ENCODE data around the gene TMA7B.

- TF ChIP-seq CTCF (IDR thresholded peaks at IDR 0.05; ENCODE audit: low read depth, low read length) (no peak), EZH2phosphoT487 (IDR thresholded peaks at IDR 0.05; ENCODE audit: low read depth) (no peak)
Observed at GRCh38 chr22:40001800-40002577, 41.8 kb downstream of the TMA7B start.
